ENCODE measurements around the gene PXYLP1.

The PXYLP1 gene

GRCh38 chr3:141272906-141273662 is 41.5 kb downstream of the PXYLP1 start:
- TF ChIP-seq RAD21 (IDR thresholded peaks at IDR 0.05; ENCODE audit: low read depth): no peak
- no peak for TF ChIP-seq ZBTB7A (IDR thresholded peaks at IDR 0.05; ENCODE audit: low read depth)
- TF ChIP-seq NFIC (IDR thresholded peaks at IDR 0.05): no peak
- TF ChIP-seq, protein P1, sequence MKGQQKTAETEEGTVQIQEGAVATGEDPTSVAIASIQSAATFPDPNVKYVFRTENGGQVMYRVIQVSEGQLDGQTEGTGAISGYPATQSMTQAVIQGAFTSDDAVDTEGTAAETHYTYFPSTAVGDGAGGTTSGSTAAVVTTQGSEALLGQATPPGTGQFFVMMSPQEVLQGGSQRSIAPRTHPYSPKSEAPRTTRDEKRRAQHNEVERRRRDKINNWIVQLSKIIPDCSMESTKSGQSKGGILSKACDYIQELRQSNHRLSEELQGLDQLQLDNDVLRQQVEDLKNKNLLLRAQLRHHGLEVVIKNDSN (IDR thresholded peaks at IDR 0.05): no peak
- no peak for TF ChIP-seq TCF12 (IDR thresholded peaks at IDR 0.05; ENCODE audit: low read depth)
- TF ChIP-seq TAF1 (IDR thresholded peaks at IDR 0.05; ENCODE audit: low read depth): no peak
- TF ChIP-seq EP300 (IDR thresholded peaks at IDR 0.05; ENCODE audit: borderline replicate concordance): no peak
- no peak for TF ChIP-seq FOXM1 (IDR thresholded peaks at IDR 0.05; ENCODE audit: borderline replicate concordance, low read depth)
- no peak for TF ChIP-seq CEBPB (IDR thresholded peaks at IDR 0.05)
- TF ChIP-seq YY1 (IDR thresholded peaks at IDR 0.05; ENCODE audit: low read depth): no peak
- TF ChIP-seq, protein P2, sequence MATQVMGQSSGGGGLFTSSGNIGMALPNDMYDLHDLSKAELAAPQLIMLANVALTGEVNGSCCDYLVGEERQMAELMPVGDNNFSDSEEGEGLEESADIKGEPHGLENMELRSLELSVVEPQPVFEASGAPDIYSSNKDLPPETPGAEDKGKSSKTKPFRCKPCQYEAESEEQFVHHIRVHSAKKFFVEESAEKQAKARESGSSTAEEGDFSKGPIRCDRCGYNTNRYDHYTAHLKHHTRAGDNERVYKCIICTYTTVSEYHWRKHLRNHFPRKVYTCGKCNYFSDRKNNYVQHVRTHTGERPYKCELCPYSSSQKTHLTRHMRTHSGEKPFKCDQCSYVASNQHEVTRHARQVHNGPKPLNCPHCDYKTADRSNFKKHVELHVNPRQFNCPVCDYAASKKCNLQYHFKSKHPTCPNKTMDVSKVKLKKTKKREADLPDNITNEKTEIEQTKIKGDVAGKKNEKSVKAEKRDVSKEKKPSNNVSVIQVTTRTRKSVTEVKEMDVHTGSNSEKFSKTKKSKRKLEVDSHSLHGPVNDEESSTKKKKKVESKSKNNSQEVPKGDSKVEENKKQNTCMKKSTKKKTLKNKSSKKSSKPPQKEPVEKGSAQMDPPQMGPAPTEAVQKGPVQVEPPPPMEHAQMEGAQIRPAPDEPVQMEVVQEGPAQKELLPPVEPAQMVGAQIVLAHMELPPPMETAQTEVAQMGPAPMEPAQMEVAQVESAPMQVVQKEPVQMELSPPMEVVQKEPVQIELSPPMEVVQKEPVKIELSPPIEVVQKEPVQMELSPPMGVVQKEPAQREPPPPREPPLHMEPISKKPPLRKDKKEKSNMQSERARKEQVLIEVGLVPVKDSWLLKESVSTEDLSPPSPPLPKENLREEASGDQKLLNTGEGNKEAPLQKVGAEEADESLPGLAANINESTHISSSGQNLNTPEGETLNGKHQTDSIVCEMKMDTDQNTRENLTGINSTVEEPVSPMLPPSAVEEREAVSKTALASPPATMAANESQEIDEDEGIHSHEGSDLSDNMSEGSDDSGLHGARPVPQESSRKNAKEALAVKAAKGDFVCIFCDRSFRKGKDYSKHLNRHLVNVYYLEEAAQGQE (IDR thresholded peaks at IDR 0.05; ENCODE audit: low read depth): no peak
- TF ChIP-seq CREB1 (IDR thresholded peaks at IDR 0.05; ENCODE audit: low read depth): no peak
- TF ChIP-seq EGR1 (IDR thresholded peaks at IDR 0.05): no peak
- TF ChIP-seq TEAD4 (IDR thresholded peaks at IDR 0.05): no peak
- no peak for TF ChIP-seq MAX (IDR thresholded peaks at IDR 0.05)

- no peak for TF ChIP-seq EP300 (IDR thresholded peaks at IDR 0.05; ENCODE audit: borderline replicate concordance)
- TF ChIP-seq FOXM1 (IDR thresholded peaks at IDR 0.05; ENCODE audit: borderline replicate concordance, low read depth): no peak
- TF ChIP-seq, protein P1 (IDR thresholded peaks at IDR 0.05): no peak
- no peak for TF ChIP-seq ZBTB7A (IDR thresholded peaks at IDR 0.05; ENCODE audit: low read depth)
- no peak for TF ChIP-seq CREB1 (IDR thresholded peaks at IDR 0.05; ENCODE audit: low read depth)
- TF ChIP-seq YY1 (IDR thresholded peaks at IDR 0.05; ENCODE audit: low read depth): no peak
- TF ChIP-seq CEBPB (IDR thresholded peaks at IDR 0.05): no peak
- no peak for TF ChIP-seq MAX (IDR thresholded peaks at IDR 0.05)
- no peak for TF ChIP-seq TAF1 (IDR thresholded peaks at IDR 0.05; ENCODE audit: low read depth)
- TF ChIP-seq NFIC (IDR thresholded peaks at IDR 0.05): no peak
- TF ChIP-seq, protein P2 (IDR thresholded peaks at IDR 0.05; ENCODE audit: low read depth): no peak
- no peak for TF ChIP-seq RAD21 (IDR thresholded peaks at IDR 0.05; ENCODE audit: low read depth)
- TF ChIP-seq TCF12 (IDR thresholded peaks at IDR 0.05; ENCODE audit: low read depth): no peak
- TF ChIP-seq TEAD4 (IDR thresholded peaks at IDR 0.05): no peak
Measured at GRCh38 chr3:141273700-141274410, 42.2 kb downstream of the PXYLP1 start.

DNA sequence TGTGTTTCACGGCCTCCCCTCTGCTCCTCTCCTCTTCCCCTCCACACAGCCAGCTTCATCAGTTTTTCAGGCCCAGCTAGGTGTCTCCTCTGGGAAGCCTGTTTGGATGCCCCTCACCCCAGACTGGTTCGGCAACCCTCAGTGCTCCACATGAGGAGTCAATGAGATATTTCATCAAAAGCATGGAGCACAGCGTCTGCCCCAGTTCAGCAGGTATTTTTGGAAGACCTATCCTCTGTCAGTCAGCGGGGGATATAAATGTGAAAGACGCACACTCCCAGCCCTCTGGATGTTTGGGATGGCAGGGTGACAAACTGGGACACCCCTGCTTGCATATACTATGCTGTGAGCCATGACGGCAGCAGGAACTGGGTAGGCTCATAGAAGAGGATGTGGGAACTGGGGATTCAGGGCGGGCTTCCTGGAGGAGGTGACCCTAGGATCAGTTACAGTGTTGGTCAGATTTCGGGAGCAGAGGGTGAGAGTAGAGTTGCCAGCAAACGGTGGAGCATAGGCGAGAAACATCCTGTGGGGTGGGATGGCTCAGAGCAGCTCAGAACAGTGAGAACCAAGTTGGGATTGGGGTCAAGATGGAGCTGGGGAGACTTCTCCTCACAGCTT is 42.9 kb downstream of the PXYLP1 start:
- TF ChIP-seq ZBTB7A (IDR thresholded peaks at IDR 0.05; ENCODE audit: low read depth) (no peak), EGR1 (IDR thresholded peaks at IDR 0.05) (no peak), CREB1 (IDR thresholded peaks at IDR 0.05; ENCODE audit: low read depth) (no peak), TAF1 (IDR thresholded peaks at IDR 0.05; ENCODE audit: low read depth) (no peak), YY1 (IDR thresholded peaks at IDR 0.05; ENCODE audit: low read depth) (no peak), TCF12 (IDR thresholded peaks at IDR 0.05; ENCODE audit: low read depth) (no peak), EP300 (IDR thresholded peaks at IDR 0.05; ENCODE audit: borderline replicate concordance) (no peak), FOXM1 (IDR thresholded peaks at IDR 0.05; ENCODE audit: borderline replicate concordance, low read depth) (no peak), NFIC (IDR thresholded peaks at IDR 0.05) (no peak), MAX (IDR thresholded peaks at IDR 0.05) (no peak), TEAD4 (IDR thresholded peaks at IDR 0.05) (no peak), CEBPB (IDR thresholded peaks at IDR 0.05) (no peak), RAD21 (IDR thresholded peaks at IDR 0.05; ENCODE audit: low read depth) (no peak)
- TF ChIP-seq, protein P2 (IDR thresholded peaks at IDR 0.05; ENCODE audit: low read depth): no peak
- TF ChIP-seq, protein P1 (IDR thresholded peaks at IDR 0.05): no peak
